Mammary epithelial cell (primary cell): ENCODE results near the gene ZNF888.

Experiments used
- EZH2 ChIP-seq: IDR thresholded peaks from 2 replicates; pipeline ENCODE4 v1.6.1; 2012; ENCODE audit warnings: low read length, inconsistent platforms, borderline replicate concordance
- TF ChIP-seq, protein P1 (sequence below), 2 donors: IDR thresholded peaks in 1 of 2; conservative IDR thresholded peaks in 1 of 2; 2 replicates each; pipeline ENCODE4 v1.5.1; 2011 to 2012; ENCODE audit warnings: inconsistent platforms in 2 of 2, low read length in 2 of 2, mild to moderate bottlenecking in 2 of 2, control low read depth in 1 of 2, low read depth in 1 of 2; ENCODE audit not compliant: insufficient read depth in 1 of 2; ENCODE audit errors: extremely low read depth in 1 of 2

DNA sequence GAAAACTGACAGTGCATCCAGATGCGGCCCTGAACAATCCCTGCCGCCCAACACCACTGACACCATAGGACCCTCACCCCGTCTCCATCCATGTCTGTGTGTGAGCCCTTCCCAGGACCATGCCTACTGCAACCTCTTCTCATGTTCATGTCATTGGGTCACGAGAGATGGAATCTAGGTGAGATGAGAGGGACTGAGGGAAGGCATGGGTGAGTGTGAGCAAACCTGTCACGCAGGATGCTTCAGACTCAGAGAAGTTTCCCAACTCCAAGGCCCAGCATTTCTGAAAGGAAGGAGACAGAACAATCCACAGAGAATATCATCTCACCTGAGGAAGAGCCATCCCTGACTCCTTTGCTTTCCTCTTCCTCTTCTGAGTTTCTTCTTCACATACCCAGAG is 5.7 kb downstream of the ZNF888 start:
- TF ChIP-seq, protein P1, sequence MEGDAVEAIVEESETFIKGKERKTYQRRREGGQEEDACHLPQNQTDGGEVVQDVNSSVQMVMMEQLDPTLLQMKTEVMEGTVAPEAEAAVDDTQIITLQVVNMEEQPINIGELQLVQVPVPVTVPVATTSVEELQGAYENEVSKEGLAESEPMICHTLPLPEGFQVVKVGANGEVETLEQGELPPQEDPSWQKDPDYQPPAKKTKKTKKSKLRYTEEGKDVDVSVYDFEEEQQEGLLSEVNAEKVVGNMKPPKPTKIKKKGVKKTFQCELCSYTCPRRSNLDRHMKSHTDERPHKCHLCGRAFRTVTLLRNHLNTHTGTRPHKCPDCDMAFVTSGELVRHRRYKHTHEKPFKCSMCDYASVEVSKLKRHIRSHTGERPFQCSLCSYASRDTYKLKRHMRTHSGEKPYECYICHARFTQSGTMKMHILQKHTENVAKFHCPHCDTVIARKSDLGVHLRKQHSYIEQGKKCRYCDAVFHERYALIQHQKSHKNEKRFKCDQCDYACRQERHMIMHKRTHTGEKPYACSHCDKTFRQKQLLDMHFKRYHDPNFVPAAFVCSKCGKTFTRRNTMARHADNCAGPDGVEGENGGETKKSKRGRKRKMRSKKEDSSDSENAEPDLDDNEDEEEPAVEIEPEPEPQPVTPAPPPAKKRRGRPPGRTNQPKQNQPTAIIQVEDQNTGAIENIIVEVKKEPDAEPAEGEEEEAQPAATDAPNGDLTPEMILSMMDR (conservative IDR thresholded peaks at IDR 0.05 in 1 of 2, IDR thresholded peaks at IDR 0.05 in 1 of 2; ENCODE audit: extremely low read depth in 1 of 2, insufficient read depth in 1 of 2, low read depth in 1 of 2, low read length in 2 of 2): no peak
- TF ChIP-seq EZH2: no peak
